GM21737 (cell line): ENCODE measurements around the gene RASEF.
"Not testable (repeated sequence)": the region's sequence is repeated elsewhere in the genome, so short reads cannot be mapped to it uniquely, and the experiment has no call there.

Source experiments
- ATAC-seq: cut with Tn5 transposase; IDR thresholded peaks from one replicate; pipeline ENCODE4 v1.9.1; 2021; ENCODE audit warnings: mild to moderate bottlenecking, moderate library complexity; ENCODE audit not compliant: unreplicated experiment

The RASEF gene

GRCh38 chr9:82981552-82981951 is 81.4 kb downstream of the RASEF start:
- no peak for ATAC-seq

GRCh38 chr9:82975176-82975575 is 87.8 kb downstream of the RASEF start:
- no peak for ATAC-seq

- no peak for ATAC-seq
These were observed 90.5 kb downstream of the RASEF start for GRCh38 chr9:82972446-82972845.

GRCh38 chr9:82970359-82970758 is 92.6 kb downstream of the RASEF start:
- ATAC-seq = no peak

- ATAC-seq = no peak
These were observed 93.7 kb downstream of the RASEF start for GRCh38 chr9:82969291-82969690.

- ATAC-seq = no peak
These were observed 94.1 kb downstream of the RASEF start for GRCh38 chr9:82968816-82969215.

- ATAC-seq = no peak
These were observed 94.6 kb downstream of the RASEF start for GRCh38 chr9:82968388-82968787.

GRCh38 chr9:82961504-82962125 is 101.3 kb downstream of the RASEF start:
- peak; percentile 97 for ATAC-seq

- no peak for ATAC-seq
These were observed 105.2 kb downstream of the RASEF start for GRCh38 chr9:82957529-82958379.

- ATAC-seq = no peak
These were observed 113.7 kb downstream of the RASEF start for GRCh38 chr9:82949203-82949602.

GRCh38 chr9:82940376-82940775 is 122.6 kb downstream of the RASEF start:
- no peak for ATAC-seq

GRCh38 chr9:82939451-82939850 is 123.5 kb downstream of the RASEF start:
- no peak for ATAC-seq

GRCh38 chr9:82938426-82939218 is 124.3 kb downstream of the RASEF start:
- no peak for ATAC-seq

GRCh38 chr9:82936561-82936960 is 126.4 kb downstream of the RASEF start:
- not testable (repeated sequence) for ATAC-seq

GRCh38 chr9:82934949-82935348 is 128.0 kb downstream of the RASEF start:
- ATAC-seq = no peak

GRCh38 chr9:82934025-82934424 is 128.9 kb downstream of the RASEF start:
- ATAC-seq = not testable (repeated sequence)

GRCh38 chr9:82930116-82930515 is 132.8 kb downstream of the RASEF start:
- no peak for ATAC-seq
